Measurements from ENCODE around the gene LRRC7. TPM values are rescaled to one million over a fixed set of nuclear protein-coding genes. Genes with fewer than 3 reads are reported as not detected.

The LRRC7 gene
- total and polyA plus RNA-seq, 4 donors = 6.1 TPM; not detected in 3

- no peak for TF ChIP-seq CTCF (IDR thresholded peaks at IDR 0.05; ENCODE audit: control extremely low read depth, extremely low read depth)
- ATAC-seq (ENCODE audit: insufficient read depth, low FRiP score) (no peak), DNase-seq (no peak)
- peaks cover 0 to 4% (median 2%) of the 10 kb centered on the region in 4 donors for H3K36me3 ChIP-seq (ENCODE audit: control insufficient read depth in 4 of 4, insufficient read depth in 4 of 4, low read length in 4 of 4)
- no peaks in the 10 kb centered on the region for H3K9me3 ChIP-seq (ENCODE audit: control insufficient read depth in 4 of 4, insufficient read depth in 3 of 4, low read length in 3 of 4)
- H3K9ac ChIP-seq (ENCODE audit: insufficient read depth in 1 of 2, low read length in 2 of 2) = peak overlapping the region in 1 of 2 donors; percentile 46
- 76 to 80% methylated on average over 3 of the region's 3 CpGs for WGBS, 2 donors
- no peak overlapping the region for H3K27ac ChIP-seq (ENCODE audit: low read depth in 1 of 2, low read length in 1 of 2)
- no peak overlapping the region for H3K4me3 ChIP-seq
- H3K4me1 ChIP-seq (ENCODE audit: control insufficient read depth in 5 of 5, insufficient read depth in 5 of 5, low read length in 5 of 5) = peaks cover 0 to 38% (median 8%) of the 10 kb centered on the region in 5 donors
- H3K27me3 ChIP-seq (ENCODE audit: control insufficient read depth in 3 of 3, insufficient read depth in 3 of 3, low read length in 2 of 3) = no peaks in the 10 kb centered on the region
Observed at GRCh38 chr1:70140894-70141293, 573.2 kb downstream of the LRRC7 start.

DNA sequence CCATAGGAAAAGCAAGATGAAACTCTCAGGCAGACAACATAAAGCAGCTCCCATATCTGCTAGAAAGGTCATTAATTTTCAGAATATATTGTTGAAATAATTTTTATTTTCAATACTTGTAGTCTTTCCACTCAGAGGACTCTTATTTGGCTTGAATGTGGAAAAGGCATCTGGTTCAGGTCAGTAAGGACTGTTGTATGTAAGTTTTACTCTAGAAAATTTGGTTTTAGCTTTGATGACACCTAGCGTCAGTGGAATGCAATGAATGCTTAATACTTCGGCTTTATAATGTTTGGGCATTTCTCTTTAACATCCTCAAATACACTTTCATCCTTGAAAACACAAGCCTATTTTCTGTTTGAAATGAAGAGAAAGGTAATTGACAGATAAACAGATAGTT is 574.4 kb downstream of the LRRC7 start:
- peaks cover 0 to 38% (median 8%) of the 10 kb centered on the region in 5 donors for H3K4me1 ChIP-seq (ENCODE audit: control insufficient read depth in 5 of 5, insufficient read depth in 5 of 5, low read length in 5 of 5)
- H3K36me3 ChIP-seq (ENCODE audit: control insufficient read depth in 4 of 4, insufficient read depth in 4 of 4, low read length in 4 of 4) = peaks cover 0 to 4% (median 2%) of the 10 kb centered on the region in 4 donors
- TF ChIP-seq CTCF (IDR thresholded peaks at IDR 0.05; ENCODE audit: control extremely low read depth, extremely low read depth) = no peak
- H3K27ac ChIP-seq (ENCODE audit: low read depth in 1 of 2, low read length in 1 of 2) = no peak overlapping the region
- H3K27me3 ChIP-seq (ENCODE audit: control insufficient read depth in 3 of 3, insufficient read depth in 3 of 3, low read length in 2 of 3) = no peaks in the 10 kb centered on the region
- DNase-seq = peak in 2 of 3 donors; percentile 84 to 89
- no peak for ATAC-seq (ENCODE audit: insufficient read depth, low FRiP score)
- no peaks in the 10 kb centered on the region for H3K9me3 ChIP-seq (ENCODE audit: control insufficient read depth in 4 of 4, insufficient read depth in 3 of 4, low read length in 3 of 4)
- 65 to 80% methylated on average over 2 of the region's 2 CpGs for WGBS, 2 donors
- H3K9ac ChIP-seq (ENCODE audit: insufficient read depth in 1 of 2, low read length in 2 of 2) = no peak overlapping the region
- no peak overlapping the region for H3K4me3 ChIP-seq

DNA sequence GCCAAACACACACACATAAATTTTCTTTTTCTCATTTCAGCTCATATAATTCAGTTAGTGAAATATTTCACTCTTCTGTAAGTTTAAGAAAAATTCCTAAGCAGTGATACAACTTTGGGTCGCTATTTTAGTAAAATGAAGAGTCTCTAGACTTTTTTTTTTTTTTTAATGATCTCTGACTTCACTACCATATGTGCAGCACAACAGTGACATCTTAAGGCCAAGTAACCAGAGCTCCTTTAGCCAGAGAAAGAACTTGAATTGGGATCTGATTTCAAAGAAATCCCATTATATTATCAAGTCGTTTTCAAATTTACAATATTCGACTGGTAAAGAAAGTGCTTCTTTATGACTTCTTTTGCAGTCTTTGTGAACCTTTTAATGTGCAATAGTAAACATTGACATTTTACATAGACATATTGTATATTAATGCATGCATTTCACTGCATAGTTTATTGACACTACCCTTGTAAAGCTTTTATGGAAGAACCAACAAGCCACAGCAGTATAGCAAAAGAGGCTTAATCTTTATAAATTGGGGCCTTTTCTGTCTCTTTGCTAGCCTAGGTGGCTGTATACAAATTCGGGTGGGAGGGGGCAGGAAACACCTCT is 575.4 kb downstream of the LRRC7 start:
- H3K9me3 ChIP-seq (ENCODE audit: control insufficient read depth in 4 of 4, insufficient read depth in 3 of 4, low read length in 3 of 4) = no peaks in the 10 kb centered on the region
- DNase-seq = peak; percentile 33 to 84 (median 82)
- TF ChIP-seq CTCF (IDR thresholded peaks at IDR 0.05; ENCODE audit: control extremely low read depth, extremely low read depth) = no peak
- peaks cover 0 to 4% (median 3%) of the 10 kb centered on the region in 4 donors for H3K36me3 ChIP-seq (ENCODE audit: control insufficient read depth in 4 of 4, insufficient read depth in 4 of 4, low read length in 4 of 4)
- ATAC-seq (ENCODE audit: insufficient read depth, low FRiP score) = no peak
- peaks cover 0 to 38% (median 8%) of the 10 kb centered on the region in 5 donors for H3K4me1 ChIP-seq (ENCODE audit: control insufficient read depth in 5 of 5, insufficient read depth in 5 of 5, low read length in 5 of 5)
- 77 to 82% methylated on average over 4 of the region's 4 CpGs for WGBS, 2 donors
- H3K9ac ChIP-seq (ENCODE audit: insufficient read depth in 1 of 2, low read length in 2 of 2) = no peak overlapping the region
- H3K27ac ChIP-seq (ENCODE audit: low read depth in 1 of 2, low read length in 1 of 2) = no peak overlapping the region
- no peaks in the 10 kb centered on the region for H3K27me3 ChIP-seq (ENCODE audit: control insufficient read depth in 3 of 3, insufficient read depth in 3 of 3, low read length in 2 of 3)
- H3K4me3 ChIP-seq = no peak overlapping the region

DNA sequence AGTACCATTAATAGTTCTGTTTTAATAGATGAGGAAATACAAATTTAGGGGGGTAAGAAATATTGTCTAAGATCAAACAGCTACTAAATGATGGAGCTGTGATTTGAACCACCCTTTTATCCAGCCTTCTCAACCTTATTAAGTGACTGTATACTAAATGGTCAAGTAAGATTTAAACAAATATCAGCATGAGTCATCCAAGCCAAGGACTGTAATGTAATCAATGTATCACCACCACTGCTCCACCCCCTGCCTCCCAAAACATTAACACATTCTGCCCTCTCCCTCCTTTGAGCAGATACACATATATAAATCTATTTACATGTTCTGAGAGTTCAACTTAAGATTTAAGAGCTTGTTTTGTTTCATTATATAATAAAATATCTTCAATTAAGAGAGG is 578.8 kb downstream of the LRRC7 start:
- DNase-seq (peak in 2 of 3 donors; percentile 30 to 37), ATAC-seq (ENCODE audit: insufficient read depth, low FRiP score) (no peak)
- no peaks in the 10 kb centered on the region for H3K9me3 ChIP-seq (ENCODE audit: control insufficient read depth in 4 of 4, insufficient read depth in 3 of 4, low read length in 3 of 4)
- no peak for TF ChIP-seq CTCF (IDR thresholded peaks at IDR 0.05; ENCODE audit: control extremely low read depth, extremely low read depth)
- no peak overlapping the region for H3K4me3 ChIP-seq
- peaks cover 0 to 13% (median 0%) of the 10 kb centered on the region in 5 donors for H3K4me1 ChIP-seq (ENCODE audit: control insufficient read depth in 5 of 5, insufficient read depth in 5 of 5, low read length in 5 of 5)
- peaks cover 1 to 8% (median 7%) of the 10 kb centered on the region in 4 donors for H3K36me3 ChIP-seq (ENCODE audit: control insufficient read depth in 4 of 4, insufficient read depth in 4 of 4, low read length in 4 of 4)
- H3K27ac ChIP-seq (ENCODE audit: low read depth in 1 of 2, low read length in 1 of 2) = no peak overlapping the region
- H3K27me3 ChIP-seq (ENCODE audit: control insufficient read depth in 3 of 3, insufficient read depth in 3 of 3, low read length in 2 of 3) = no peaks in the 10 kb centered on the region
- no peak overlapping the region for H3K9ac ChIP-seq (ENCODE audit: insufficient read depth in 1 of 2, low read length in 2 of 2)

Data from lung (tissue), 12 donors.